Measurements from ENCODE around the gene ASB6. TPM values are rescaled to one million over a fixed set of nuclear protein-coding genes. Genes with fewer than 3 reads are reported as not detected.

ASB6 gene
- 10 to 100 TPM; 14.9 to 25.5 (median 22.4) TPM for total RNA-seq

GRCh38 chr9:129641750-129642585 lies at the start of gene ASB6:
Gene ASB6 (minus strand): TSS chr9:129642151. CDS start chr9:129641999, 152 bp downstream.
- Histone ChIP-seq H3K36me3 (peaks cover 0 to 28% (median 18%) of the 10 kb centered on the region in 3 donors), H3K9me3 (no peaks in the 10 kb centered on the region), H3K27me3 (no peaks in the 10 kb centered on the region), H3K27ac (peak within 1 kb of the TSS; percentile 63 to 89 (median 78)), H3K4me3 (peak within 1 kb of the TSS; percentile 81 to 91 (median 84)), H3K4me1 (peaks cover 4 to 37% (median 21%) of the 10 kb centered on the region in 4 donors)
- TF ChIP-seq POLR2A (IDR thresholded peaks at IDR 0.05) (peak in 1 of 2 donors; percentile 53), EP300 (IDR thresholded peaks at IDR 0.05) (peak; percentile 43 to 91)
- TF ChIP-seq, protein P1, sequence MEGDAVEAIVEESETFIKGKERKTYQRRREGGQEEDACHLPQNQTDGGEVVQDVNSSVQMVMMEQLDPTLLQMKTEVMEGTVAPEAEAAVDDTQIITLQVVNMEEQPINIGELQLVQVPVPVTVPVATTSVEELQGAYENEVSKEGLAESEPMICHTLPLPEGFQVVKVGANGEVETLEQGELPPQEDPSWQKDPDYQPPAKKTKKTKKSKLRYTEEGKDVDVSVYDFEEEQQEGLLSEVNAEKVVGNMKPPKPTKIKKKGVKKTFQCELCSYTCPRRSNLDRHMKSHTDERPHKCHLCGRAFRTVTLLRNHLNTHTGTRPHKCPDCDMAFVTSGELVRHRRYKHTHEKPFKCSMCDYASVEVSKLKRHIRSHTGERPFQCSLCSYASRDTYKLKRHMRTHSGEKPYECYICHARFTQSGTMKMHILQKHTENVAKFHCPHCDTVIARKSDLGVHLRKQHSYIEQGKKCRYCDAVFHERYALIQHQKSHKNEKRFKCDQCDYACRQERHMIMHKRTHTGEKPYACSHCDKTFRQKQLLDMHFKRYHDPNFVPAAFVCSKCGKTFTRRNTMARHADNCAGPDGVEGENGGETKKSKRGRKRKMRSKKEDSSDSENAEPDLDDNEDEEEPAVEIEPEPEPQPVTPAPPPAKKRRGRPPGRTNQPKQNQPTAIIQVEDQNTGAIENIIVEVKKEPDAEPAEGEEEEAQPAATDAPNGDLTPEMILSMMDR (IDR thresholded peaks at IDR 0.05) = peak; percentile 99 to 100 (median 100)
- WGBS, 2 donors = 0 to 1% methylated on average over 9 to 80 of the region's 93 CpGs
- DNase-seq (ENCODE audit: low spot score in 2 of 2) = peak; percentile 95 to 97

DNA sequence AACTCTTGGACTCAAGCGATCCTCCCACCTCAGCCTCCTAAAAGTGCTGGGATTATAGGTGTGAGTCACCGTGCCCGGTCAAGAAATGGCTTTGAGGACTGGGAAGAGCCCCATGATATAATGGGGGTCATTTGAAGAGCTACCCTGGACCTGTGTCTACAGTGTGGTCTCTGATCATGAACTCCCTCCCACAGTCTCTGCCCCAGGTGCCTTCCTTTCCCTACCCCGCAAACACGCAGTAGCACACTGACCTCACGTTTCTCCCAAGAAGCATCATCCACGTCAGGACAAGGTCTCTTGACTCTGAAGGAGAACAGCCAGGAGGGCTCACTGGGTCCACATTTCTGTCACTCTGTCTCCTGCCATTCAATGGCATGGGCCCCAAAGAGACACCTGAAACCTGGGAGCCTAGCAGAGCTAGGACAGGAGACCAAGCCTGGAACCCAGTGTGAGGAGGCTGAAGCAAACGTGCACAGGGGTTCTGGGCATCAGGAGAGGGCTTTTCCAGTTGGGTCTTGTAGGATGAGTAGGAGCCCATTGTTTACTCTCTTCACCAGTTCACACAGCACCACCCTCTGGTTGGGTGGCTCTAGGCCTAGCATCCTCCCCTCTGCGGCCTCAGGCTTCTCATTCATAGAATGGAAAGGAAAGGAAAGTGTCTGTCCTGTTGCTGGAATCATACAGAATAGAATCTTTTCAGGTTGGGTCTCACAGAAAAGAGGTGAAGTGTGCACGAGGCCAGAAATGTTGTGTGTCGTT lies 46.5 kb upstream of the ASB6 start:
- Histone ChIP-seq H3K4me1 (no peaks in the 10 kb centered on the region), H3K27ac (no peak overlapping the region), H3K4me3 (no peak overlapping the region), H3K27me3 (no peaks in the 10 kb centered on the region), H3K36me3 (no peaks in the 10 kb centered on the region), H3K9me3 (no peaks in the 10 kb centered on the region)
- TF ChIP-seq EP300 (IDR thresholded peaks at IDR 0.05) (no peak), POLR2A (IDR thresholded peaks at IDR 0.05) (no peak)
- TF ChIP-seq, protein P1 (IDR thresholded peaks at IDR 0.05) = no peak
- no peak for DNase-seq (ENCODE audit: low spot score in 2 of 2)
- WGBS, 2 donors = 89 to 94% methylated on average over 11 of the region's 11 CpGs

GRCh38 chr9:129687391-129687790 lies 45.4 kb upstream of the ASB6 start:
- no peak overlapping the region for H3K27ac ChIP-seq
- H3K9me3 ChIP-seq = no peaks in the 10 kb centered on the region
- H3K4me3 ChIP-seq = no peak overlapping the region
- TF ChIP-seq, protein P1 (IDR thresholded peaks at IDR 0.05) = no peak
- TF ChIP-seq POLR2A (IDR thresholded peaks at IDR 0.05) (no peak), EP300 (IDR thresholded peaks at IDR 0.05) (no peak)
- H3K27me3 ChIP-seq = no peaks in the 10 kb centered on the region
- H3K36me3 ChIP-seq = no peaks in the 10 kb centered on the region
- DNase-seq (ENCODE audit: low spot score in 2 of 2) = no peak
- WGBS, 2 donors = 91 to 94% methylated on average over 8 to 10 of the region's 10 CpGs
- no peaks in the 10 kb centered on the region for H3K4me1 ChIP-seq

GRCh38 chr9:129686736-129687135 lies 44.8 kb upstream of the ASB6 start:
- TF ChIP-seq EP300 (IDR thresholded peaks at IDR 0.05) (no peak), POLR2A (IDR thresholded peaks at IDR 0.05) (no peak)
- no peak overlapping the region for H3K27ac ChIP-seq
- no peaks in the 10 kb centered on the region for H3K27me3 ChIP-seq
- no peaks in the 10 kb centered on the region for H3K36me3 ChIP-seq
- H3K4me3 ChIP-seq = no peak overlapping the region
- DNase-seq (ENCODE audit: low spot score in 2 of 2) = no peak
- no peaks in the 10 kb centered on the region for H3K9me3 ChIP-seq
- H3K4me1 ChIP-seq = no peaks in the 10 kb centered on the region
- 60 to 63% methylated on average over 9 of the region's 9 CpGs for WGBS, 2 donors

GRCh38 chr9:129685933-129686259 lies 43.9 kb upstream of the ASB6 start:
- Histone ChIP-seq H3K27me3 (no peaks in the 10 kb centered on the region), H3K9me3 (no peaks in the 10 kb centered on the region), H3K4me1 (no peaks in the 10 kb centered on the region), H3K27ac (no peak overlapping the region), H3K4me3 (no peak overlapping the region), H3K36me3 (no peaks in the 10 kb centered on the region)
- 77 to 85% methylated on average over 3 of the region's 3 CpGs for WGBS, 2 donors
- TF ChIP-seq EP300 (IDR thresholded peaks at IDR 0.05) = no peak
- TF ChIP-seq, protein P1 (IDR thresholded peaks at IDR 0.05) = no peak
- TF ChIP-seq POLR2A (IDR thresholded peaks at IDR 0.05) = no peak
- DNase-seq (ENCODE audit: low spot score in 2 of 2) = no peak
